NT2/D1 (cell line): ENCODE results near the gene SP8.

Experiments used
- SUZ12 ChIP-seq: IDR thresholded peaks from 2 replicates; pipeline ENCODE4 v1.6.1; 2011; ENCODE audit not compliant: insufficient read length, insufficient read depth; ENCODE audit errors: extremely low read depth
- YY1 ChIP-seq: IDR thresholded peaks from 2 replicates; pipeline ENCODE4 v1.6.1; 2011; ENCODE audit not compliant: insufficient read length, insufficient read depth
- ZNF274 ChIP-seq: IDR thresholded peaks from 2 replicates; pipeline ENCODE4 v1.6.1; 2011; ENCODE audit warnings: mild to moderate bottlenecking, low read depth, low read length

DNA sequence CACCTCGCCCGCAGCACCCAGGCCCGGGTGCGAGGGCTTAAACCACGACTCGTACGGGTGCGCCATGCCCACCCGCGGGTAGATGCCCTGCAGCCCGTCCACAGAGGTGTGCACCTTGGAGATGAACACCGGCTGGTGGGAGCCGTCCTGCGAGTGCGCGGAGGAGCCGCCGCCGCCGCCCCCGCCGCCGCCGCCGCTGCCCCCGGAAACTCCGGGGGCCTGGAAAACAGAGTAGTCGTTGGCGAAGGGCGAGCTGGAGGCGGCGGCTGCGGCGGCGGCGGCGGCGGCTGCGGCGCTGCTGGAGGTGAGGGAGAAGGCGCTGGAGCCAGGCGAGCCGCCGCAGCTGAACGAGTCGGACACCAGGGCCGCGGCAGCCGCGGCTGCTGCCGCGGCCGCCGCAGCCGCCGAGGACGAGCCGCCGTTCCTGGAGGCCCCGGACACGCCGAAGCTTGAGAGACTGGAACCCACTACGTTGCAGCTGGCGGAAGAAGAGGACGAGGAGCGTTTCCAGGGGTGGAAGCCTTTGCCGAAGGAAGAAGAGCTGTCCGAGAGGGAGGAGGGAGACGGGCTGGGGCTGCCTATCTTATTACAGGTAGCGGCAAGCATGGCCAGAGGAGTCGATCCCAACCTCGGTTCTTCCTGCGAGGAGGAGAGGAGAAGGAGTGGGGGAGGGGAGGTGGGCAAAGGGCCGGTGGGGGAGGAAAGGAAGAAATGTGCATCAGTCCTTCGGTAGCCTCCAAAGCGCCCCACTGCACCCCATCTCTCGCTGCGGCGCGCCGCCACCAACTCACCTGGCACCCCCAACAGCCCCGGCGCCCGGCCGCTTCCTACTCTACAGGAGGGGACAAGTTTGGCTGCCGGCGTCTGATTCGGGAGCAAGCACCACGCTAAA is 1.3 kb downstream of the SP8 start:
- peak; percentile 53 for TF ChIP-seq SUZ12
- TF ChIP-seq YY1: no peak
- TF ChIP-seq ZNF274: no peak
